Sigmoid colon (tissue), 3 donors: Measurements from ENCODE around the gene SPEM1.

Experiments used
- POLR2A ChIP-seq, 2 donors: fragments of 450-650 bp; IDR thresholded peaks; one replicate each; pipeline ENCODE4 v1.6.1; 2016; ENCODE audit warnings: antibody characterized with exemption in 2 of 2, mild to moderate bottlenecking in 2 of 2, moderate library complexity in 2 of 2
- TF ChIP-seq, protein P1 (sequence below), 4 experiments: fragments of 450-650 bp in 3 of 4; fragments of 200-600 bp in 1 of 4; IDR thresholded peaks; one replicate each; pipeline ENCODE4 v1.5.1; 2016 to 2019; ENCODE audit warnings: antibody characterized with exemption in 4 of 4, mild to moderate bottlenecking in 3 of 4, moderate library complexity in 2 of 4

DNA sequence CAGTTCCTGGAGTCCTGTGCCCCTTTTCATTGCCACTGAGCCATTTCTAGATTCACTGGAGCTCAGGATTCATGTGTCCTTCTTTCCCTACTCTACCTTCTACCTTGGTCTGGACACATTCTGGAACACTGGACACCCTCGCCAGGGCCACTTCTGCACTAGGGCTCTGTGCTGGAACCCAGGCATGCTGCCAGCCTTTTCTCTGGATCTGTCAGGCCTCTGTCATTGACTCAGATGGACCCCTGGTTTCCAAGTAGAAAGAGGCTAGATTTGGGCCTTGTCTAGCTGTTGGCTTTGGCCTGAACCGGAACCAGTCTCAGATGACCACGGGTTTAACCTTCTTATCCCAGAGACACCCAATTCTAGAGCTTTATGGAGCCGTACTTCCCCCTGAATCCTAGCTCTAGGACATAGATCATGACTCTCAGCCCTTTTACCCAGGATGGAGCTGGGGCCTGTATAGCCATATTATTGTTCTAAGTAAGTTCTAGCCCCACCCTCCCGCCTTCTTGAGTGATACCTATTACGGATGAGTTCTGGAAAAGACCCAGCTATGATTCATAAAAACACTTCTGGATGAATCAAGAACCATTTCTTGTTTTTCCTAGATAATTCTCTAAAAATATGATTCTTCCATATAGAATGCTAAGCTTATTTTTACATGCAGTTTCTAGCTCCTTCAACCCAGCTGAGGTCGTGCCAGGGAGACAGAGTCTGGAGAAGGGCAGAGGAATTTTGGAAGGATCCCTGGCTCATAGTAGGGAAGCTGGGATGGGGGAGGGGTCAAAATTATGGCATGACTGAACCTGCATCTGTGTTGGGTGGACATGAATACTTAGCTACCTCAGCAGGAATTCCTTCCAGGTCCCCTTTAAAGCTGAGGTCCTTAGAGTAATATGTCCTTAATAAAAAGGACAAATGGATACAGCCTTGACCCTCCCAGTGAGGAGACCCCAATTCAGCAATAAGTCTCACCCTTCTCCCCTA is 23.7 kb downstream of the SPEM1 start:
- TF ChIP-seq, protein P1, sequence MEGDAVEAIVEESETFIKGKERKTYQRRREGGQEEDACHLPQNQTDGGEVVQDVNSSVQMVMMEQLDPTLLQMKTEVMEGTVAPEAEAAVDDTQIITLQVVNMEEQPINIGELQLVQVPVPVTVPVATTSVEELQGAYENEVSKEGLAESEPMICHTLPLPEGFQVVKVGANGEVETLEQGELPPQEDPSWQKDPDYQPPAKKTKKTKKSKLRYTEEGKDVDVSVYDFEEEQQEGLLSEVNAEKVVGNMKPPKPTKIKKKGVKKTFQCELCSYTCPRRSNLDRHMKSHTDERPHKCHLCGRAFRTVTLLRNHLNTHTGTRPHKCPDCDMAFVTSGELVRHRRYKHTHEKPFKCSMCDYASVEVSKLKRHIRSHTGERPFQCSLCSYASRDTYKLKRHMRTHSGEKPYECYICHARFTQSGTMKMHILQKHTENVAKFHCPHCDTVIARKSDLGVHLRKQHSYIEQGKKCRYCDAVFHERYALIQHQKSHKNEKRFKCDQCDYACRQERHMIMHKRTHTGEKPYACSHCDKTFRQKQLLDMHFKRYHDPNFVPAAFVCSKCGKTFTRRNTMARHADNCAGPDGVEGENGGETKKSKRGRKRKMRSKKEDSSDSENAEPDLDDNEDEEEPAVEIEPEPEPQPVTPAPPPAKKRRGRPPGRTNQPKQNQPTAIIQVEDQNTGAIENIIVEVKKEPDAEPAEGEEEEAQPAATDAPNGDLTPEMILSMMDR (IDR thresholded peaks at IDR 0.05), result no peak
- no peak for TF ChIP-seq POLR2A (IDR thresholded peaks at IDR 0.05)
